GM18870 (cell line): Measurements from ENCODE around the gene PYGL.

Experiments
- ATAC-seq: cut with Tn5 transposase; IDR thresholded peaks from one replicate; pipeline ENCODE4 v1.9.1; 2021; ENCODE audit warnings: moderate library complexity; ENCODE audit not compliant: unreplicated experiment

Gene PYGL

GRCh38 chr14:50882932-50883826 lies 61.1 kb downstream of the PYGL start:
- no peak for ATAC-seq

GRCh38 chr14:50875359-50876070 lies 68.8 kb downstream of the PYGL start:
- peak; percentile 91 for ATAC-seq

DNA sequence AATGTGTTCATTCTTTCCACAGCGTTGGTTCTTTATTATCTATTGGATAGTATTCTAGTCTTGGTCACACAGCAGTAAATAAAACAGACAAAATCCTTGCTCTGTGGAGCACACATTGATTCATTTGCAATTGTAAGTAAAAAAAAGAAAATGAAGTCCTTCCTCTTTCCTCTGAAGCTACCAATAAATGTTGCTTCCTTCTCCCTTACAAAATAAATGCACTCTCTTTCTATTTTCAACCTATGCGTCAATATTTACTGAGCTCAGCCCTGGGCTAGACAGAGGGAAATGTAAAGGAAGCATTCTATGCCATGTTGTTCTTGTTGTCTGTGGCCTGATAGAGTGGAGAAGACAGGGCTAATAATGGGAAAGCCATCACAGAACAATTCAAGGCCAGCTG lies 69.5 kb downstream of the PYGL start:
- no peak for ATAC-seq

DNA sequence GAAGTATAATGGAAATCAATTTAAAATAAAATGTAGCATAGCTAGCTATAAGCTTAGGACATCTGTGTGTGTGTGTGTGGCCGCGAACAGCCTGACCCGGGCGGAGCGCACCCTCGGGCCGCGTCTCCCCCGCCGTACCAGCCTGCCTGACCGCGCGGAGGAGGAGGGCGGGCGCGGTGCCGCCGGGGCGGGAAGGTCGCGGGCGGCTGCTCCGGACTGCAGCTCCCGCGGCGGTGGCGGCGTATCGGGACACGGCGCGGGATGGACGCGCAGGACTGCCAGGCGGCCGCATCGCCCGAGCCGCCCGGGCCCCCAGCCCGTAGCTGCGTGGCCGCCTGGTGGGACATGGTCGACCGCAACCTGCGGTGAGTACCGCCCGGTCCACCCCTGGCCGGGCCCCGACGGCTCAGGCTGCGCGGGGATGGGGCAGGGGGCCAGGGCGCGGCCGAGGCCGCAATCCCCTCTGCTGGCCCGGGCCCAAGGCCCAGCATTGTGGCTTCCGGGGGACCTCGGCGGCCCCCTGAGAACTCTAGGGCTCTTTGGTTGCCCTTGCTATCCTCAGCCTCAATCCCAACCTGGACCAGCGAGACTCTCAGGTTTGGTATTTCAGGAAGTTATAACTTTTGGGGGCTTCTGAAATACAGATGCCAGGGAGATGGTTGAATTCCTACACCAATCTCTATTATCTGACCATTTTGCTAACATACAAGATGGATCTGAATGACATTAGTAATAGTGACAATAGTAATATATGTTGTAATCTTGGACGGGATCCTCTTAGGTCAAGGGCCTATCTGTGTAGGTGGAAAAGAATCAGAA lies 72.2 kb downstream of the PYGL start, which contains the start of gene ABHD12B:
Gene ABHD12B, plus strand, starts transcription at position 140 of the 819 bp plus-strand sequence. Its CDS starts 122 bp downstream, at position 262.
- no peak for ATAC-seq

GRCh38 chr14:50871228-50871627 lies 73.1 kb downstream of the PYGL start:
- ATAC-seq = no peak

DNA sequence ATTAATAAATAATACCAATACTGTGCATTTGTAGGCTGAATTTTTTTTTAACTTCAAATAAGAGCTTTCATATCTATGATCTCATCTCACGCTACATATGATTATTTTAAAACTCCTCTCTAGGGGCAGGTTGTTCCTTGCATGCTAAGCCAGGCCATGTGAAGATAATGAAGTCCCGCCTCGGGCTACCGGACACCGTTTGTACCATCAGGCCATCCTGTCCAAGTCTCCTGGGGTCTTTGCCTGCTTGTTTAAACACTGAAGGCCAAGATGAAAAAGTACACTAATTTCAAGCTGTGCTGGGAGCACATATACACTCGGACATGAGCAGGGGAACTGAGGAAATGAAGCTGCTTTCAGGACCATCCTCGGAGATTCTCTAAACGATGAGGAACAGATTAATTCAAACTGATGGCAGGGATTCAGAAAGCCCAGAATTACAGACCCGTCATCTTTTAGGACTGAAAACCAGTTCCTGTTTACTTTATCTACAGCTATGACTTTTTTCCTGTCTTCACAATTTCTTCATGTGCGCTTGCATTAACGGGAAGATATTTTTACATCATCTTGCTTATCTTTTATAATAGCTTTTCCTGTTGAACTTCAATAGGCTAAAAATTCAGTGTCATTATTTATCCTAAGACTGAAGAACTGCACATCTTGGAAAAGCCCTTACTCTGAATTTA lies 78.7 kb downstream of the PYGL start:
- no peak for ATAC-seq

DNA sequence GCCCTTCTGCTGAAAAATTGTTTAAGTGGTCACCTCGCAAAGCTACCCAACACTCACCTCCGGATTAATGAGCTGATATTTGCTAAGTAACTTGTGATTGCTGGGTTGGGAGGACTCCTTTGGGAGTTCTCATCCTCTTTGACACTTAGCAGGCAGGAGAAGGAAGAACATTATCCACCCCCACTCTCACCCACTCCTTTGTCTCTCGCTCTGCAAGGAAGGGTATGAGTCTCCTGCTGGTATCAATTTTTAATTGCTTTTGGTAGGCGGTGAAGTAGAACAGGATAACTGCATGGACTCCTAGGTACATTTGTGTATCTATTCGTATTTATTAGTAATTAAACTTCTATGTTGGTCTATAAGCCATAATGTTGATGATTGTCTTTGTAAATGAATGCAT lies 79.3 kb downstream of the PYGL start:
- no peak for ATAC-seq

GRCh38 chr14:50864237-50864636 lies 80.0 kb downstream of the PYGL start:
- no peak for ATAC-seq

GRCh38 chr14:50862036-50862570 lies 82.2 kb downstream of the PYGL start:
- ATAC-seq = no peak

GRCh38 chr14:50860478-50861086 lies 83.7 kb downstream of the PYGL start:
- ATAC-seq = no peak

GRCh38 chr14:50859296-50859624 lies 85.0 kb downstream of the PYGL start:
- ATAC-seq = no peak

GRCh38 chr14:50856660-50857059 lies 87.6 kb downstream of the PYGL start:
- ATAC-seq = no peak

GRCh38 chr14:50855558-50855957 lies 88.7 kb downstream of the PYGL start:
- no peak for ATAC-seq
